Measurements from ENCODE around the gene TNN.
"Not testable (repeated sequence)": the region's sequence is repeated elsewhere in the genome, so short reads cannot be mapped to it uniquely, and the experiment has no call there.

The TNN gene

DNA sequence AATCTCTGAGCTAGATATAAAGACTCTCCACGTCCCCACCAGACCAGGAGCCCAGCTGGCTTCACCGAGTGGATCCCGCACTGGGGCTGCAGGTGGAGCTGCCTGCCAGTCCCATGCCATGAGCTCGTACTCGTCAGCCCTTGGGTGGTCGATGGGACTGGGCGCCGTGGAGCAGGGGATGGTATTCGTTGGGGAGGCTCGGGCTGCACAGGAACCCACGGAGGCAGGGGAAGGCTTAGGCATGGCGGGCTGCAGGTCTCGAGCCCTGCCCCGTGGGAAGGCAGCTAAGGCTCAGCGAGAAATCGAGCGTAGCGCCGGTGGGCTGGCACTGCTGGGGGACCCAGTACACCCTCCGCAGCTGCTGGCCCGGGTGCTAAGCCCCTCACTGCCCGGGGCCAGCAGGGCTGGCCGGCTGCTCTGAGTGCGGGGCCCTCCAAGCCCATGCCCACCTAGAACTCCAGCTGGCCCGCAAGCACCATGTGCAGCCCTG lies 40.7 kb downstream of the TNN start:
- in situ Hi-C loops (cut with MboI; ENCODE audit: low sequenced_read_pairs) = not testable (repeated sequence)

DNA sequence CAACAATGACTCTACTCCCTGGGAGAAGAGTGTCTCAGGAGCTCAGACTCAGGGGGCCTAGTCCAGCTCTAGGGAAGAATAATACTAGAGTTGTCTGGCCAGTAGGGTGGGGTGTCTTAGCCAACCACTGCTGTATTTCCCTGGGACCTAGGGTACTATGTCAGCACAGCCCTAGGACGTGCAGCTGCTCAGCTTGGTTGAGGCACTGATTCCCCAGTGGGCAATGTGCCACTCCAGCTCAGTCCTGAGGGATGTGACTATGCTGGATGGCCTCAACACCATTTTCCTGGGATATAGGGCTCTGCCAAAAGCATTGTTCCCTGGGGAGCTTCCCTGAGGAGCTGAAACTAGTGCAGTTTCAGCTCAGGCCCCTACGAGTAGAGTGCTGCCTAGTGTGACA lies 47.4 kb downstream of the TNN start:
- in situ Hi-C loops (cut with MboI; ENCODE audit: low sequenced_read_pairs) = no loop called here

DNA sequence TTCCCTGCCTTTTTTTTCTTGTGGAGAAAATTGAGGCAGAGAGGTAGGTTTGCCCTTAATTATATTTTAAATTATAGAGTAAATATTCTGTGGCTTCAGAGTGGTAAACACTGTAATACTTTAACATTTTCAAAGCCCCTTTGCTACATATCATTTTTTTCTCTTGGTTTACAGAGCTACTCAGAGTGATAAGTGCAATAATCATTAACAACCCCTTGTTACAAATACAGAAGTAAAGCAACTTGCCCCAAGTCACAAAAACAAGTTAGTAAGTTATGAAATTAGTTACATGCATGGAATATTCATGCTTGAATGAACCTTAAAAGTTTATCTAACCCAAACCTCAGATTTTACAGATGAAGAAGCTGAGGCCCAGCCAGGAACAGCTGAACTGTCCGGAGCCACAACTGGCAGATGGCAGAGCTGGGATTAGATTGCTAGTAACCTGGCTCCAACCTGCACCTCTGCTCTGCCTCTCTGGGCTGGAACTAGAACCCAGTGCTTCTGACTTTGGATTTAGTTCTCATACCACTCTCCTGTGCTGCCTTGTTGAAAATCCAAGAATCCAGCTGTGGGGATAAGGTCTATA lies 48.7 kb downstream of the TNN start:
- in situ Hi-C loops (cut with MboI; ENCODE audit: low sequenced_read_pairs) = no loop called here

DNA sequence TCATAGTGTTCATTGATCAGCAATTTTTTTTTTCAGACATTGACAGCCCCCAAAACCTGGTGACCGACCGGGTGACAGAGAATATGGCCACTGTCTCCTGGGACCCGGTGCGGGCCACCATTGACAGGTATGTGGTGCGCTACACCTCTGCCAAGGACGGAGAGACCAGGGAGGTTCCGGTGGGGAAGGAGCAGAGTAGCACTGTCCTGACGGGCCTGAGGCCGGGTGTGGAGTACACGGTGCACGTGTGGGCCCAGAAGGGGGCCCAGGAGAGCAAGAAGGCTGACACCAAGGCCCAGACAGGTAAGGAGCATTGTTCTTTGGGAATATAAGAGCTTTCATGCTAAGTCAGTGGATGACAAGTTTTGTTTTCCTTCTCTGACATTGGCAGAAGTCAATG lies 49.3 kb downstream of the TNN start:
- in situ Hi-C loops (cut with MboI; ENCODE audit: low sequenced_read_pairs) = no loop called here

DNA sequence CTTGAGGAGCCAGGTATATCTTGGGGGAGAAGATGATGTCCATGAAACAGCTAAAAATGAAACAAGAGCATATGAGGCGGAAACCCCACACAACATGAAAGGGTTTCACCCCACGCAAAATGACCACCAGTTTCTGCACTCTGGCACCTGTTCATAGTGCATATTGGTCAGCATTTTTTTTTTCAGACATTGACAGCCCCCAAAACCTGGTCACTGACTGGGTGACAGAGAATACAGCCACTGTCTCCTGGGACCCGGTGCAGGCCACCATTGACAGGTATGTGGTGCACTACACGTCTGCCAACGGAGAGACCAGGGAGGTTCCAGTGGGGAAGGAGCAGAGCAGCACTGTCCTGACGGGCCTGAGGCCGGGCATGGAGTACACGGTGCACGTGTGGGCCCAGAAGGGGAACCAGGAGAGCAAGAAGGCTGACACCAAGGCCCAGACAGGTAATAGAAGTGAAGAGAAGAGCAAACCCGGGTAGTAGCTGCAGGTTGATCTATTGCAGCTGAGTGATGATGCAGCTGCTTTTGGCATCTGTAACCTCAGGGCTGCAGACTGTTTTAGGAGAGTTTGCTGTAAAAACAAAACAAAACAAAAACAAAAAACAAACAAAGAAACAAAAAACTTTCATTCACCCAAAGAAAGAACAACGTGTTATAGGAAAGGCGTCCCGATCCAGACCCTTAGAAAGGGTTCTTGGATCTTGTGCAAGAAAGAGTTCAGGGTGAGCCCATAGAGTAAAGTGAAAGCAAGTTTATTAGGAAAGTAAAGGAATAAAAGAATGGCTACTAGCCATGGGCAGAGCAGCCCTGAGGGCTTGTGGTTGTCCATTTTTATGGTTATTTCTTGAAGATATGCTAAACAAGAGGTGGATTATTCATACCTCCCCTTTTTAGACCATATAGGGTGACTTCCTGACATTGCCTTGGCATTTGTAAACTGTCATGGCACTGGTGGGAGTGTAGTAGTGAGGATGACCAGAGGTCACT lies 51.0 kb downstream of the TNN start:
- in situ Hi-C loops (cut with MboI; ENCODE audit: low sequenced_read_pairs) = no loop called here

DNA sequence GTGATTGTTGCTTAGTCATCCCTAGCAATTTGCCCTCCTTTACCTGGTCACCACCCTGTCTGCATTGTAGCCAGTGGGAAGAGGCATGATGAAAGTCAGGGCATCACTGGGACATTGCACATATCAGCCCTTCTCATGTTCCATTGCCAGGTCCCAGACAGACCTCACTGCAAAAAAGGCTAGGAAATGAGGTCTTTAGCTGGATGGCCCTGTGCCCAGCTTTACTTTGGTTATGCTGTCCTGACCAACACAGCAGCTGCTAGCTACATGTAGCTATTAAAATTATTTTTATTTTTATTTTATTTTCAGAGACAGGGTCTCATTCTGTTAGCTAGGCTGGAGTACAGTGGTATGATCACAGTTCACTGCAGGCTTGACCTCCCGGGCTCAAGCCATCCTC lies 52.9 kb downstream of the TNN start:
- in situ Hi-C loops (cut with MboI; ENCODE audit: low sequenced_read_pairs) = no loop called here

DNA sequence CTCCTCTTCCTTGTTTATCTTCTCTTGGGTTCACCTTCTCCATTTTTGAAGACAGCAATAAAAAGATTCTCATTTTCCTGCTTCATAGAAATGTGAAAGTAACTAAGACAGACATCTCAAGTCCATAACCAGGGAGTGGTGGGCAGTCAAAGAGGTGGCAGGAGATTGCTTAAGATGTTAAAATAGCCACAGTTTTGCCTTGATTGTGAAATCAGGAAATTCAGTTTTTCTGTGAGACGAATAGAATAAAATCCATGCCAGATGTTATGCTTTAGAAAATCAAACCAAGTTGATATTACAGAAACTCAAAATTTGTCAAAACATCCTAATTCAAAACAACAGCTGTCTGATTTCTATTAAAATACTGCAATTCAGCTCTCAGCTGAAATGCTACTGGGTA lies 57.2 kb downstream of the TNN start:
- in situ Hi-C loops (cut with MboI; ENCODE audit: low sequenced_read_pairs) = loop anchor here (25.0 kb wide), 1 partner anchor 363 kb away; no protein-coding TSS in a partner anchor

DNA sequence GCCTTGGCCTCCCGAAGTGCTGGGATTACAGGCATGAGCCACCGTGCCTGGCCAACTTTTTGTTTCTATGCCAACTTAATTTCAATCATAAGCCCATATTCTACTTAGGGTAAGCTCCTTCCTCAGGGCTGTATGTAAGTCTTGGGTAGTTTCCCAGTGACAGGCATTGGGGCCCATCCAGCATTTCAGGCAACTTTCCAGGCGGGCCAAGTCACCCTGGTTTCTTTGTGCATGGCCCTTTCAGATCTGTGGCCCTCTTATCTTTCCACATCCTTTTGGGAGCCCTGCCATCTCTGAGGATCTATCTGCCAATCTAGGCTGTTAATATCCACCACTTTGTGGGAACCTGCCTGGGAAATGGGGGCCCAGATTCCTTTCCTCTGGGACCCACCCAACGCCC lies 58.7 kb downstream of the TNN start:
- in situ Hi-C loops (cut with MboI; ENCODE audit: low sequenced_read_pairs) = loop anchor here (25.0 kb wide), 1 partner anchor 364 kb away; no protein-coding TSS in a partner anchor

DNA sequence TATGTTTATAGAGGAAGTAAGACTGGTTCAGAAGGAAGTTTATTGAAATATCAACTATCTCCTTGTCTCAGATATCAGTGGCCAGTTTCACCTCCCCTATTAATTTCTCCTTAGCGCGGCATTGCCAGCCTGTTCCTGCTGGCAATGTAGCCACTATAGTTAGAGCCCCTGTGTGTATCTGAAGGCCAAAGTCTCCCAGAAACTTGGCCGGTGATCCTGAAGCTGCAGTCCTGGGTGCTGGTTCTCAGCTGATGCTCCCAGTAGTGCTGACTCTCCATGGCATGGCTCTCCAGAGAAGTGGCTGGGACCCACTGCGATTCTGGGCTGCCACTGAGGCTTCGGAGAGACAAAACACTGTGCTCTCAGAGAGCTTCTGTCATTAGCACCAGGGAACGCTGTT lies 59.9 kb downstream of the TNN start:
- in situ Hi-C loops (cut with MboI; ENCODE audit: low sequenced_read_pairs) = loop anchor here (25.0 kb wide), 1 partner anchor 365 kb away; no protein-coding TSS in a partner anchor

DNA sequence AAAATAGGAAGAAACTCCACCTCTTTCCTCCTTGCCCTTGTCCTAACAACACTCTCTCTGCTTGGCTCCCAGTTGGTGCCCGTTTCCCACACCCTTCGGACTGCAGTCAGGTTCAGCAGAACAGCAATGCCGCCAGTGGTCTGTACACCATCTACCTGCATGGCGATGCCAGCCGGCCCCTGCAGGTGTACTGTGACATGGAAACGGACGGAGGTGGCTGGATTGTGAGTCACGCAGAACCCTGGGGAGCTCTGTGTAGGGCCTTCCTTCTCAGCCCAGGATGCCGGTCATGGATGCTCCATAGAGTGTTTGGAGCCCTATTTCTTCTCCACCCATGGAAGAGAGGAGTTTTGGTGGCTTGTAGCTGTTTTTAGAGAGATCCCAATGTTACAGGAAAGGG lies 60.9 kb downstream of the TNN start:
- in situ Hi-C loops (cut with MboI; ENCODE audit: low sequenced_read_pairs) = loop anchor here (25.0 kb wide), 1 partner anchor 366 kb away; no protein-coding TSS in a partner anchor

DNA sequence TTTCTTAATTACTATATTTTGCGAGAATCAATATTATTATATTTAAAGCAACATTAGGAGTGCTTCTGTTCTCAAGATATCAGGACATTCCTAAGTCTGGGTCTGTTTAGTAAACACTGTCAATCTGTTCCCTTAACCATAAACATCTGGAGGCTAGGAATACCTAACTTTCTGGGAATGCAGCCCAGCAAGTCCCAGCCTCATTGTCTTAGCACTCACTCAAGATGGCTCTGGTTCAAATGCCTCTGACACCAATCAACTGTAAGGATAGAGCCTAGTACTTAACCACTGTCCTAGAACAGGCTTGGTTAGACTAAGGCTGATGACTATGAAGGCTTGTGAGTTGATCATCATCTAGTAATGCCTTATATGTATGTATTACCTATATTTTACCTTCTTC lies 61.5 kb downstream of the TNN start:
- in situ Hi-C loops (cut with MboI; ENCODE audit: low sequenced_read_pairs) = loop anchor here (25.0 kb wide), 1 partner anchor 367 kb away; no protein-coding TSS in a partner anchor

DNA sequence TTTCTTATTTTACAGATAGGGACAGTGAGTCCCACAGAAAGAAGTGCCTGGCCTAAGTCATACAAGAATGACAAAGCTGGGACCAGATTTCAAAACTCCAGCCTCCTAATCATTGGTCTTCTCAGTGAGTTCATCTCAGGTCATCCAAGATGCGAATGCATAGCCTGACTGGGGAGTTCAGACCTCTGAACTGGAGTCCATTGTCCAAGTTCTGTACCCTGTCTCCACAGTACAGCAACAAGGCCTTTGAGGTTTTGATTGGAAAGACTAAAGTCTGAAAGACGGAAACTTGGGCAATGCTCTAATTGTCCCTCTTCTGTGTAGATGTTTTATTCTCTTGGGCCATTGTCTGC lies 62.0 kb downstream of the TNN start:
- in situ Hi-C loops (cut with MboI; ENCODE audit: low sequenced_read_pairs) = loop anchor here (25.0 kb wide), 1 partner anchor 367 kb away; no protein-coding TSS in a partner anchor

DNA sequence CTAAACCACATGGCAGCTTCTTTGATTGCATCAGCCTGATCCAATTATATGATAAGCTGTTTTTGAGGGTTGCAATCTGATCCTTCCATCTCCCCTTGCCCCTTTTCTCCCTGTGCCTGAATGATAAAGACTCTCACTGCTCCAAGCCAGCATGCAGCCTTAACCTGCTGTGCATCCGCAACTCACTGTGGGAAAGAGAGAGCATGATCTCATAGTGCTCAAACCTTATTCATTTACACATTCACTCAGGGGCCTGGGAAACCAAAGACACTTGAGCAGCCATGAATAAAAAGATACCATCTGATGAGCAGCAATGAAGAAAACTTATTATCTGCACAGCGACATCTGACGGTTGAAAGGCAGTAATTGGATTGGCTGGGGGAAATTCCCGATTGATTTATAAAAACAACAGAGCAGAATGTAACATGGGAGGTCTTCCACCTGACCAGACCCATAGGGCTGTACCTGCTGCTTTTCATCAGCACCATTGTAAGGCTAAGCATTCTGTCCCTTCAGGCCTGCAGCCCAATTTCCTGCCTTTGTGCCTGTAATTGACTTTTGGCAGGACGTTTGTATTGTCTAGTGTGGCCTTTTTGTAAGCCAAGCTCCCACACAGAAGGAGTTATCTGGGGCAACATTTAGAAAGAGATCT lies 62.5 kb downstream of the TNN start:
- in situ Hi-C loops (cut with MboI; ENCODE audit: low sequenced_read_pairs) = loop anchor here (25.0 kb wide), 1 partner anchor 368 kb away; no protein-coding TSS in a partner anchor

DNA sequence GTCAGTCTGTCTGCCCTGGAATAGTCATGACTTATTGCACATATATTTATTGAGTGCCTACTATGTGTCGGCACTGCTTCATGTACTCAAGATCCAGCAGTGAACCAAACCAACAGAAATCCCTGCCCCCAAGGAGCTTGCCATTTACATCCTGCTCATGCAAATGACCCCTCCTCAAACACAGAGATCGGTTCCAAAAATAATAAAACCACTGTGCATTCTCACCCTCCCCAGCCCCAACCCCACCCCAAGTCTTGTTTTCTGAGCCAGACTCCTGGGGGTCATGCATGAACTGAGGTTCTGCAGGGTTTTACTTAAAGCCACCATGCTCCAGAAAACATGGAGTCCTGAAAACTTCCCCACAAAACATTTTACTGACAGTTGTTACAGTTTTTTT lies 63.0 kb downstream of the TNN start:
- in situ Hi-C loops (cut with MboI; ENCODE audit: low sequenced_read_pairs) = loop anchor here (25.0 kb wide), 1 partner anchor 368 kb away; no protein-coding TSS in a partner anchor

DNA sequence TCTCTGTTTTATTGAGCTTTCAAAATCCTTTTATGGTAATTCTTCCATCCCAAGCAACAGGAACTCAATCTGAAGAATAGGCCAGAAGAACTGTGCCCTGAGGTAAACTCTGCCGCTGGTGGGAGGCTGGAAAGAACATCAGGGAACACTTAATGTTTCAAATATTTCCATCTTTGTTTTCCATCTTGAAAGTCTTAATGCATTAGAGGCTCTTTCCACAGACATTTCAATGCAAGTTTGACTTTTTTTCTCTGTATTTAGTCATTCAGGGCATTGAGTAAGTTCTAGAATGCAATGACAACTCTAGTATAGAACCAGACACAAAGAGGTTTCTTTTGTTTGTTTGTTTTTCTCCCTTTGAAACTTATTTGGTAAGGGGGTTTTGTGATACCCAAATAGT lies 63.5 kb downstream of the TNN start:
- in situ Hi-C loops (cut with MboI; ENCODE audit: low sequenced_read_pairs) = loop anchor here (25.0 kb wide), 1 partner anchor 369 kb away; no protein-coding TSS in a partner anchor

DNA sequence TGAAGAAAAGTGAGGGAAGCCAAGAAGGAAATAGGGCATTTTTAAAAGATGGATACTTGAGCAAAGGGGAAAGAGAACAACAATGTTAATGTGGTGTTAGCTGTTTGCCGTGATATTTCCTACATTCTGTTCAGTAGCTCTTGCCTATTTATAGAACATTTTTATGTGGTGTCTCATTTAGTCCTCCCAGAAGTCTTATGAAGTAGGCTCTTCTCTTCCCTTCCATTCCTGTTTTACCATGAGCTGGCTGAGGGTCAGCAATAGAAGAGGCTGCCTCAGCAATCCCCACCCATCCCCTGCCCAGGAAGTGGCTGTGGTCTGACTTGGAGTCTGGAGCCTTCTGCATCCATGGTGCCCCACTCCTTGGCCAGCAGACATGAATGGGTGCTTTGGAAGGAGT lies 64.8 kb downstream of the TNN start:
- in situ Hi-C loops (cut with MboI; ENCODE audit: low sequenced_read_pairs) = loop anchor here (25.0 kb wide), 1 partner anchor 370 kb away; no protein-coding TSS in a partner anchor

DNA sequence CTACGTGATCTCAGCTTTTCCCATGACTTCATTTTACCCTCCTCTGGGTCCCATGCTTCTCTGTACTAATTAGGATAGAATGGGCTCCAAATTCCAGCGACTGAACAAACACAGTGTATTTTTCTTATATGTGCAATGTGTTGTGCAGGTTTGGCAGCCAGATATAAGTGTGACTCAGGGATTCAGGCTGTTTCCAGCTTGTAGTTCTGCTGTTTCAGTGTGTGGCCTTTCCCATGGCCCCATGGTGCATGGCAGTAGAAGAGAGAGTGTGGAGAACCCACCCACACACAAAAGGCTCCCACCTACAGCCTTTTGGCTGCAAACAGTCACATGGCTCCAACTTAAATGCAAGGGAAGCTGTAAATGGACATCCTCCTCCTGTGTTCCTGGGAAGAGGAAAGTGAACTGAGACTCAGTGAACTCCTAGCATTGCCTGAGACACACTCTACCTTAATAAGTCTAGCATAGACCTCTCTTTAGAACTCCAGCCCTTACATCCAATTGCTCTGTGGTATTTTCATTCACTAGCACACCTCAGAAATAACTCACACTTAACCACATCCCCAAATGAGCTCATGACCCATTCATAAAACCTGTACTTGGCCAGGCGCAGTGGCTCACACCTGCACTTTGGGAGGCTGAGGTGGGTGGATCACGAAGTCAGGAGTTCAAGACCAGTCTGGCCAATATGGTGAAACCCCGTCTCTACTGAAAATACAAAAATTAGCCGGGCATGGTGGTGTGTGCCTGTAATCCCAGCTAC lies 66.2 kb downstream of the TNN start:
- in situ Hi-C loops (cut with MboI; ENCODE audit: low sequenced_read_pairs) = loop anchor here (25.0 kb wide), 1 partner anchor 372 kb away; no protein-coding TSS in a partner anchor

DNA sequence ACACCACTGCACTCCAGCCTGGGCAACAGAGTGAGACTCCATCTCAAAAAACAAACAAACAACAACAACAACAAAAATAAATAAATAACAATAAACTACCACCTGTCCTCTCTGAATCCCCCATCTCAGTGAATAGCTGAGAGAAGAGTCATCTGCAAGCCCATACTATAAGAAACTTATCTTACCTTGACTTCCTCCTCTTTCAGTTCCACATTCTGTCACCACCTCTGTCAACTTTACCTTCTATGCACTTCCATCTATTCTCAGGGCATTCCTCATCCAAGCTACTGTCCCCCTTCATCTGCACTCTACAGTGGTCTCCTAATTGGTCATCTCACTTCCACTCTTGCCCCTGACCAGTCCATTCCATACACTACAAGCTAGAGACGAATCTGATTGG lies 66.9 kb downstream of the TNN start:
- in situ Hi-C loops (cut with MboI; ENCODE audit: low sequenced_read_pairs) = loop anchor here (25.0 kb wide), 1 partner anchor 372 kb away; no protein-coding TSS in a partner anchor

DNA sequence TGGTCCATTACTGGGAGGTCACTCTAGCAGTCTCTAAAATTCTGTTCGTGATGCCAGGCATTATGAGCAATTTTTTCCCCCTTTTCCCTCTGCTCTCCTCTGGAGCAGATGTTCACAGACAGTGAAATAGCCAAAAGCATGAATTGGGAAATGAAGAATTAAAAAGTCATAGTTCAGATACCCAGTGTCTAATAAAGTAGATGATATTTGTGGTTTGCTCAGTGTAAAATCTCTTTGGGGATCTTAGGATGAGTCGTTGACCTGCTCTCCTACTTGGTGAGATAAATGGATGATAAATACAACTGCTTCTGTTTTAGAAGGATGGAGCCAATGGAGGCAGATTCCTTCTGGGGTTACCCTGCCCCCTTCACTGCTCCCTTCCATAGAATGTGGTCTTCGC lies 68.6 kb downstream of the TNN start:
- in situ Hi-C loops (cut with MboI; ENCODE audit: low sequenced_read_pairs) = loop anchor here (25.0 kb wide), 1 partner anchor 374 kb away; no protein-coding TSS in a partner anchor

DNA sequence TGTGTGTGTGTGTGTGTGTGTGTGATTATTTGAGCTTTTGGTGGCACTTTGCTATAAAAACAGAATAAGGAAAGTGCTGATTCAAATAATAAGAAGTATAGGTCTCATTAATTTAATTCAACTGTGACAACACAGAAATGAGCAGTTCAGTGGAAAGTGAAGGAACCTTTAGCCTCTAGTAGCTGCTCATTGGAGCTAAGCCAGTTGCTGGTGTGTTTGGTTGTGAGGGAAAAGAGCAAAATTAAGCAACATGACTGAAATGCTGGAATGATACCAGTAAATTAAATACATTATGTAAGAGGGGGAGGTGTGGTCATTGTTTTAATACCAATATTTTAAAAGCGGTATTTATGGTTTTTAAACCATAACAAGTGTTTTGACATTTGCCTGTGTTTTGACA lies 69.7 kb downstream of the TNN start:
- in situ Hi-C loops (cut with MboI; ENCODE audit: low sequenced_read_pairs) = loop anchor here (25.0 kb wide), 1 partner anchor 375 kb away; no protein-coding TSS in a partner anchor
